Mucosa of descending colon (tissue), 3 donors: Measurements from ENCODE around the gene RMC1. TPM values are rescaled to one million over a fixed set of nuclear protein-coding genes. Genes with fewer than 3 reads are reported as not detected.

Experiments
- ATAC-seq: fragments of 200-7000 bp; cut with Tn5 transposase; one replicate; pipeline ENCODE4 v1.9.1; 2020; ENCODE audit warnings: mild to moderate bottlenecking, moderate library complexity
- DNase-seq, 3 donors: peaks; one replicate each; pipeline ENCODE4 v3.0.0-alpha.2; 2020
- H3K36me3 ChIP-seq: fragments of 200-600 bp; one replicate; pipeline ENCODE4 v1.8.0; 2021; ENCODE audit warnings: low read depth, mild to moderate bottlenecking
- H3K4me1 ChIP-seq: fragments of 200-600 bp; one replicate; pipeline ENCODE4 v1.8.0; 2021; ENCODE audit warnings: low read depth, mild to moderate bottlenecking
- H3K4me3 ChIP-seq: fragments of 200-600 bp; one replicate; pipeline ENCODE4 v1.8.0; 2021; ENCODE audit warnings: mild to moderate bottlenecking
- H3K9me3 ChIP-seq: fragments of 200-600 bp; one replicate; pipeline ENCODE4 v1.8.0; 2021; ENCODE audit warnings: mild to moderate bottlenecking
- intact Hi-C, 2 donors: fragments of 100-400 bp; cut with DNase I in 1 of 2; cut with micrococcal nuclease in 1 of 2; formaldehyde crosslinking; loops; one replicate each; pipeline versions ENCODE4 v1.11.0 to v1.11.1; 2022; cut with DNase I, micrococcal nuclease
- total RNA-seq, 3 donors: library from RNA; stranded (reverse); fragmentation: NEBNext Ultra II Directional in 2 of 3; extraction: Animal tissue kit (Norgen Biotek cat#: 25700) in 2 of 3; gene quantifications; one replicate each; pipeline versions ENCODE4 v1.2.1 to v1.2.4, GENCODE V29; 2021 to 2023
- TF ChIP-seq, protein P1 (sequence below): fragments of 200-600 bp; IDR thresholded peaks from one replicate; pipeline ENCODE4 v1.8.0; 2022; ENCODE audit warnings: antibody characterized with exemption, mild to moderate bottlenecking
- donor health status: DM: no; HTN: no; CAD: no; lungs with moderate emphysema.
- donor health status: DM: no; HTN: no; CAD: no.
- donor health status: DM: no; HTN: yes; CAD: no.

RMC1 gene
- total RNA-seq, 3 donors from 2014 or later: 30.4 to 33.5 (median 30.5) TPM

- peaks cover 13% of the 10 kb centered on the region for H3K4me1 ChIP-seq
- ATAC-seq: no peak
These were observed 75.8 kb downstream of the RMC1 start for GRCh38 chr18:23578891-23579653.

GRCh38 chr18:23580677-23581367 is 77.5 kb downstream of the RMC1 start:
- intact Hi-C loops: loop anchor here in 1 of 2 donors (10.0 kb wide), 1 partner anchor 56 kb away; no protein-coding TSS in a partner anchor
- H3K4me1 ChIP-seq: peaks cover 20% of the 10 kb centered on the region

More at GRCh38 chr18:23578891-23579653, 75.8 kb downstream of the RMC1 start:
- TF ChIP-seq, protein P1, sequence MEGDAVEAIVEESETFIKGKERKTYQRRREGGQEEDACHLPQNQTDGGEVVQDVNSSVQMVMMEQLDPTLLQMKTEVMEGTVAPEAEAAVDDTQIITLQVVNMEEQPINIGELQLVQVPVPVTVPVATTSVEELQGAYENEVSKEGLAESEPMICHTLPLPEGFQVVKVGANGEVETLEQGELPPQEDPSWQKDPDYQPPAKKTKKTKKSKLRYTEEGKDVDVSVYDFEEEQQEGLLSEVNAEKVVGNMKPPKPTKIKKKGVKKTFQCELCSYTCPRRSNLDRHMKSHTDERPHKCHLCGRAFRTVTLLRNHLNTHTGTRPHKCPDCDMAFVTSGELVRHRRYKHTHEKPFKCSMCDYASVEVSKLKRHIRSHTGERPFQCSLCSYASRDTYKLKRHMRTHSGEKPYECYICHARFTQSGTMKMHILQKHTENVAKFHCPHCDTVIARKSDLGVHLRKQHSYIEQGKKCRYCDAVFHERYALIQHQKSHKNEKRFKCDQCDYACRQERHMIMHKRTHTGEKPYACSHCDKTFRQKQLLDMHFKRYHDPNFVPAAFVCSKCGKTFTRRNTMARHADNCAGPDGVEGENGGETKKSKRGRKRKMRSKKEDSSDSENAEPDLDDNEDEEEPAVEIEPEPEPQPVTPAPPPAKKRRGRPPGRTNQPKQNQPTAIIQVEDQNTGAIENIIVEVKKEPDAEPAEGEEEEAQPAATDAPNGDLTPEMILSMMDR: no peak
- Histone ChIP-seq H3K9me3 (no peaks in the 10 kb centered on the region), H3K4me3 (no peak overlapping the region), H3K36me3 (no peaks in the 10 kb centered on the region)
- DNase-seq: no peak
- intact Hi-C loops: no loop called here

More at GRCh38 chr18:23580677-23581367, 77.5 kb downstream of the RMC1 start:
- ATAC-seq: peak; percentile 87
- Histone ChIP-seq H3K4me3 (no peak overlapping the region), H3K36me3 (no peaks in the 10 kb centered on the region), H3K9me3 (no peaks in the 10 kb centered on the region)
- DNase-seq: peak in 2 of 3 donors; percentile 61 to 63
- TF ChIP-seq, protein P1: no peak

Other genes with a start within 250 kb of the RMC1 start
- gene RIOK3, start 50.2 kb upstream of the RMC1 start, total RNA-seq: 100 to 1,000 TPM in 2 of 3 donors, 10 to 100 TPM in 1; 96.3 to 176 (median 171) TPM
- 10 to 100 TPM; 35.5 to 51.0 (median 41.2) TPM for gene NPC1, start 83.0 kb downstream of the RMC1 start, total RNA-seq
- gene ANKRD29, start 159.4 kb downstream of the RMC1 start, total RNA-seq: 1 to 10 TPM; 1.5 to 3.3 (median 1.9) TPM
- 10 to 100 TPM; 29.0 to 62.0 (median 49.0) TPM for gene LAMA3, start 185.9 kb downstream of the RMC1 start, total RNA-seq